MCF 10A (cell line): ENCODE measurements around the gene ANKRD6. TPM values are rescaled to one million over a fixed set of nuclear protein-coding genes. Genes with fewer than 3 reads are reported as not detected.

Experiments
- BruUV-seq: library from RNA; stranded (reverse); fragments of 400-500 nt; replicated peaks from 2 replicates; lab custom pipeline; 2021; lab: Mats Ljungman, UMichigan
- CTCF ChIA-PET: fragments of 300-600 bp; sonication (Branson Sonifier 250); formaldehyde crosslinking; extraction: SDS; loops from one replicate; lab custom pipeline; 2021; ENCODE audit warnings: antibody characterized with exemption, inconsistent platforms; lab: Yijun Ruan, JAX
- POLR2A ChIA-PET: fragments of 300-600, 350-650 bp; sonication (Branson Sonifier 250); formaldehyde crosslinking; extraction: SDS; loops from one replicate; lab custom pipeline; 2020; ENCODE audit warnings: antibody characterized with exemption, inconsistent platforms; lab: Yijun Ruan, JAX
- DNase-seq: peaks from one replicate; pipeline ENCODE4 v3.0.0-alpha.2; 2018; ENCODE audit not compliant: unreplicated experiment
- H3K27ac Mint-ChIP-seq: one replicate; pipeline ENCODE4 v1.8.0; 2022; ENCODE audit warnings: mild to moderate bottlenecking, low read depth, mixed read lengths; ENCODE audit not compliant: unreplicated experiment
- H3K27me3 Mint-ChIP-seq: one replicate; pipeline ENCODE4 v1.8.0; 2022; ENCODE audit warnings: mixed read lengths; ENCODE audit not compliant: insufficient read depth, unreplicated experiment
- H3K36me3 Mint-ChIP-seq: one replicate; pipeline ENCODE4 v1.8.0; 2022; ENCODE audit warnings: mild to moderate bottlenecking, moderate library complexity, mixed read lengths; ENCODE audit not compliant: insufficient read depth, unreplicated experiment
- H3K4me1 Mint-ChIP-seq: one replicate; pipeline ENCODE4 v1.8.0; 2022; ENCODE audit warnings: mixed read lengths; ENCODE audit not compliant: insufficient read depth, unreplicated experiment
- H3K4me3 Mint-ChIP-seq: one replicate; pipeline ENCODE4 v1.8.0; 2022; ENCODE audit warnings: mild to moderate bottlenecking, moderate library complexity, mixed read lengths; ENCODE audit not compliant: unreplicated experiment
- H3K9me3 Mint-ChIP-seq: one replicate; pipeline ENCODE4 v1.8.0; 2022; ENCODE audit warnings: mixed read lengths; ENCODE audit not compliant: unreplicated experiment
- CTCF ChIP-seq: fragments of 200-600 bp; IDR thresholded peaks from one replicate; pipeline ENCODE4 v1.8.0; 2022; ENCODE audit warnings: antibody characterized with exemption, mild to moderate bottlenecking; ENCODE audit not compliant: unreplicated experiment
- intact Hi-C: fragments of 100-400 bp; cut with micrococcal nuclease; formaldehyde crosslinking; loops from 2 replicates; pipeline ENCODE4 v1.14.1; 2022
- total RNA-seq: library from RNA; stranded (reverse); gene quantifications from 2 replicates; pipeline ENCODE4 v1.2.3, GENCODE V29; 2022

Gene ANKRD6
- total RNA-seq, 1 experiment from 2014 or later: 2.1 TPM

GRCh38 chr6:89644864-89645263, 211.9 kb downstream of the ANKRD6 start:
- no TSS peak for BruUV-seq
- Mint-ChIP-seq H3K36me3 (peaks cover 64% of the 10 kb centered on the region), H3K4me1 (peaks cover 19% of the 10 kb centered on the region), H3K9me3 (no peaks in the 10 kb centered on the region), H3K27me3 (no peaks in the 10 kb centered on the region), H3K27ac (peak overlapping the region; percentile 39), H3K4me3 (no peak overlapping the region)
- peak; percentile 26 for DNase-seq
- intact Hi-C loops: no loop called here
- TF ChIP-seq CTCF: no peak
- POLR2A ChIA-PET: interaction anchor here (1.0 kb wide), 1 partner anchor 185 kb away, joined by 3 read pairs; the partner anchor contains the start of gene CASP8AP2
- CTCF ChIA-PET: interaction anchor here (0.6 kb wide), 1 partner anchor 522 kb away, joined by 3 read pairs; no protein-coding TSS in a partner anchor

- Mint-ChIP-seq H3K27me3 (no peaks in the 10 kb centered on the region), H3K4me1 (peaks cover 7% of the 10 kb centered on the region), H3K27ac (no peak overlapping the region), H3K36me3 (peaks cover 79% of the 10 kb centered on the region), H3K4me3 (no peak overlapping the region), H3K9me3 (no peaks in the 10 kb centered on the region)
- ChIA-PET POLR2A (interaction anchor here (3.2 kb wide), 1 partner anchor 10 kb away, joined by 13 read pairs; the partner anchor contains the start of gene LYRM2), CTCF (interaction anchor here (0.5 kb wide), 1 partner anchor 17 kb away, joined by 3 read pairs; no protein-coding TSS in a partner anchor)
- no TSS peak for BruUV-seq
- TF ChIP-seq CTCF: no peak
- intact Hi-C loops: no loop called here
- no peak for DNase-seq
Observed at GRCh38 chr6:89649682-89650081, 216.7 kb downstream of the ANKRD6 start.

- no peak overlapping the region for H3K27ac Mint-ChIP-seq
- ChIA-PET CTCF (no interaction called here), POLR2A (no interaction called here)
- no peaks in the 10 kb centered on the region for H3K4me1 Mint-ChIP-seq
- TF ChIP-seq CTCF: no peak
- intact Hi-C loops: no loop called here
- H3K9me3 Mint-ChIP-seq: no peaks in the 10 kb centered on the region
- BruUV-seq: no TSS peak
- peaks cover 84% of the 10 kb centered on the region for H3K36me3 Mint-ChIP-seq
- no peaks in the 10 kb centered on the region for H3K27me3 Mint-ChIP-seq
- no peak for DNase-seq
- no peak overlapping the region for H3K4me3 Mint-ChIP-seq
Observed at GRCh38 chr6:89650579-89650978, 217.6 kb downstream of the ANKRD6 start.

- ChIA-PET CTCF (interaction anchor here (1.2 kb wide), 1 partner anchor 223 kb away, joined by 3 read pairs; no protein-coding TSS in a partner anchor), POLR2A (interaction anchor here (1.0 to 1.3 kb wide), 2 partner anchors 17 to 165 kb away, joined by 3 read pairs; partner anchors contain the start of genes LYRM2 and MDN1)
- intact Hi-C loops: no loop called here
- Mint-ChIP-seq H3K9me3 (no peaks in the 10 kb centered on the region), H3K27me3 (no peaks in the 10 kb centered on the region), H3K4me1 (no peaks in the 10 kb centered on the region), H3K36me3 (peaks cover 96% of the 10 kb centered on the region), H3K27ac (no peak overlapping the region), H3K4me3 (no peak overlapping the region)
- DNase-seq: no peak
- no peak for TF ChIP-seq CTCF
- BruUV-seq: no TSS peak
Observed at GRCh38 chr6:89655122-89655521, 222.2 kb downstream of the ANKRD6 start.
